GM23338 (cell line): ENCODE results near the gene NRIP1. TPM values are rescaled to one million over a fixed set of nuclear protein-coding genes. Genes with fewer than 3 reads are reported as not detected.

Experiments
- ATAC-seq: fragments of 200-7000 bp; cut with Tn5 transposase; 3 replicates; pipeline ENCODE4 v1.9.1; 2020
- DNase-seq: peaks from one replicate; pipeline ENCODE4 v3.0.0-alpha.2; 2015; ENCODE audit warnings: low spot score
- H2AFZ ChIP-seq: fragments of 200-600 bp; sonication (generic); 2 replicates; pipeline ENCODE4 v1.8.0; 2016; ENCODE audit warnings: antibody characterized with exemption, mild to moderate bottlenecking, moderate library complexity
- H3F3A ChIP-seq: fragments of 200-600 bp; sonication (generic); replicated peaks from 2 replicates; pipeline ENCODE4 v1.8.0; 2017; ENCODE audit warnings: antibody characterized with exemption, mixed run types, low read depth
- H3K27ac ChIP-seq: fragments of 200-600 bp; sonication (generic); 2 replicates; pipeline ENCODE4 v1.6.1; 2016; ENCODE audit warnings: low read depth
- H3K27me3 ChIP-seq: fragments of 200-600 bp; sonication (generic); 2 replicates; pipeline ENCODE4 v1.8.0; 2016; ENCODE audit warnings: mild to moderate bottlenecking, mixed run types, moderate library complexity; ENCODE audit not compliant: insufficient read depth
- H3K36me3 ChIP-seq: fragments of 200-600 bp; sonication (generic); 2 replicates; pipeline ENCODE4 v1.8.0; 2016; ENCODE audit warnings: mild to moderate bottlenecking; ENCODE audit not compliant: insufficient read depth
- H3K4me1 ChIP-seq: fragments of 200-600 bp; sonication (generic); 2 replicates; pipeline ENCODE4 v1.8.0; 2016; ENCODE audit warnings: mild to moderate bottlenecking, moderate library complexity; ENCODE audit not compliant: insufficient read depth
- H3K4me2 ChIP-seq: fragments of 200-600 bp; sonication (generic); 2 replicates; pipeline ENCODE4 v1.7.1; 2017; ENCODE audit warnings: mixed run types
- H3K4me3 ChIP-seq: fragments of 200-600 bp; sonication (generic); 2 replicates; pipeline ENCODE4 v1.6.1; 2016; ENCODE audit warnings: mixed run types
- H3K79me2 ChIP-seq: fragments of 200-600 bp; sonication (generic); replicated peaks from 2 replicates; pipeline ENCODE4 v1.8.0; 2017; ENCODE audit warnings: mild to moderate bottlenecking; ENCODE audit not compliant: insufficient read depth
- H3K9me2 ChIP-seq: fragments of 200-600 bp; sonication (generic); 2 replicates; pipeline ENCODE4 v1.8.0; 2017; ENCODE audit not compliant: insufficient read depth
- H4K20me1 ChIP-seq: fragments of 200-600 bp; sonication (generic); replicated peaks from 2 replicates; pipeline ENCODE4 v1.8.0; 2017; ENCODE audit warnings: mild to moderate bottlenecking; ENCODE audit not compliant: insufficient read depth
- H3K27ac Mint-ChIP-seq: 2 replicates; pipeline ENCODE4 v1.8.0; 2020; ENCODE audit warnings: inconsistent platforms, mild to moderate bottlenecking, moderate library complexity, mixed read lengths
- H3K27me3 Mint-ChIP-seq: 3 replicates; pipeline ENCODE4 v1.8.0; 2022; ENCODE audit warnings: low read depth, mild to moderate bottlenecking, moderate library complexity, mixed read lengths, inconsistent platforms; ENCODE audit not compliant: insufficient read depth, poor library complexity
- H3K36me3 Mint-ChIP-seq: 3 replicates; pipeline ENCODE4 v1.8.0; 2021; ENCODE audit warnings: low read depth, mild to moderate bottlenecking, inconsistent platforms, moderate library complexity, mixed read lengths
- H3K4me1 Mint-ChIP-seq: 3 replicates; pipeline ENCODE4 v1.8.0; 2020; ENCODE audit warnings: mild to moderate bottlenecking, inconsistent platforms, mixed read lengths
- H3K4me3 Mint-ChIP-seq: 3 replicates; pipeline ENCODE4 v1.8.0; 2021; ENCODE audit warnings: moderate library complexity, mild to moderate bottlenecking, inconsistent platforms, mixed read lengths
- H3K9me3 Mint-ChIP-seq: 3 replicates; pipeline ENCODE4 v1.8.0; 2020; ENCODE audit warnings: moderate library complexity, mild to moderate bottlenecking, inconsistent platforms, mixed read lengths
- CREB1 ChIP-seq: fragments of 250-450 bp; sonication (Bioruptor Pico); IDR thresholded peaks from 2 replicates; pipeline ENCODE4 v1.5.0; 2020; ENCODE audit warnings: low read depth, mild to moderate bottlenecking, moderate library complexity
- EZH2 ChIP-seq: fragments of 200-600 bp; sonication (generic); IDR thresholded peaks from one replicate; pipeline ENCODE4 v1.8.0; 2017; ENCODE audit warnings: antibody characterized with exemption, mild to moderate bottlenecking, low read depth; ENCODE audit not compliant: unreplicated experiment
- EZH2phosphoT487 ChIP-seq: fragments of 200-600 bp; sonication (generic); IDR thresholded peaks from one replicate; pipeline ENCODE4 v1.8.1; 2018; ENCODE audit warnings: antibody characterized with exemption; ENCODE audit not compliant: unreplicated experiment
- JUNB ChIP-seq: IDR thresholded peaks from one replicate; pipeline ENCODE4 v1.6.1; 2016; ENCODE audit warnings: antibody characterized with exemption; ENCODE audit not compliant: unreplicated experiment
- NANOG ChIP-seq: IDR thresholded peaks from 2 replicates; pipeline ENCODE4 v1.6.1; 2016; ENCODE audit warnings: antibody characterized with exemption, borderline replicate concordance
- POLR2AphosphoS5 ChIP-seq: IDR thresholded peaks from 2 replicates; pipeline ENCODE4 v1.6.1; 2016; ENCODE audit warnings: antibody characterized with exemption, low read depth
- STAT1 ChIP-seq: IDR thresholded peaks from one replicate; pipeline ENCODE4 v1.6.1; 2016; ENCODE audit warnings: antibody characterized with exemption; ENCODE audit not compliant: unreplicated experiment
- ZNF114 ChIP-seq: fragments of 250-450 bp; sonication (Bioruptor Pico); IDR thresholded peaks from 2 replicates; pipeline ENCODE4 v1.5.0; 2020; ENCODE audit warnings: mild to moderate bottlenecking, moderate library complexity
- ZNF331 ChIP-seq: fragments of 250-450 bp; sonication (Bioruptor Pico); IDR thresholded peaks from 2 replicates; pipeline ENCODE4 v1.5.0; 2020; ENCODE audit warnings: low read depth, mild to moderate bottlenecking, moderate library complexity
- polyA plus RNA-seq: library from polyadenylated mRNA; unstranded; fragments of >200 nt; fragmentation: Nextera tagmentation; extraction: Ambion mirVana; gene quantifications from 2 replicates; pipeline ENCODE4 v1.2.1, GENCODE V29; 2016
- total RNA-seq: library from RNA; depleted of rRNA; stranded (reverse); fragments of >200 nt; shearing (Covaris generic); gene quantifications from 2 replicates; pipeline ENCODE4 v1.2.3, GENCODE V29; 2014
- TF ChIP-seq, protein P1 (sequence below): IDR thresholded peaks from 2 replicates; pipeline ENCODE4 v1.6.1; 2016; ENCODE audit warnings: antibody characterized with exemption
- TF ChIP-seq, protein P2 (sequence below): fragments of 250-450 bp; sonication (Bioruptor Pico); IDR thresholded peaks from 2 replicates; pipeline ENCODE4 v1.5.0; 2020; ENCODE audit warnings: mild to moderate bottlenecking, moderate library complexity
- TF ChIP-seq, protein P3 (sequence below): IDR thresholded peaks from one replicate; pipeline ENCODE4 v1.6.1; 2018; ENCODE audit warnings: antibody characterized with exemption; ENCODE audit not compliant: unreplicated experiment
- TF ChIP-seq, protein P4 (sequence below), 2 experiments: fragments of 200-600 bp in 1 of 2; sonication (generic) in 1 of 2; conservative IDR thresholded peaks; 2 replicates each; pipeline versions ENCODE4 v1.5.1 to v1.6.1; 2016 to 2017; ENCODE audit warnings: antibody characterized with exemption in 2 of 2, low read depth in 2 of 2, mild to moderate bottlenecking in 2 of 2, moderate library complexity in 1 of 2

NRIP1 gene
- total and polyA plus RNA-seq, 2 experiments from 2014 or later: 3.0 to 9.0 TPM

DNA sequence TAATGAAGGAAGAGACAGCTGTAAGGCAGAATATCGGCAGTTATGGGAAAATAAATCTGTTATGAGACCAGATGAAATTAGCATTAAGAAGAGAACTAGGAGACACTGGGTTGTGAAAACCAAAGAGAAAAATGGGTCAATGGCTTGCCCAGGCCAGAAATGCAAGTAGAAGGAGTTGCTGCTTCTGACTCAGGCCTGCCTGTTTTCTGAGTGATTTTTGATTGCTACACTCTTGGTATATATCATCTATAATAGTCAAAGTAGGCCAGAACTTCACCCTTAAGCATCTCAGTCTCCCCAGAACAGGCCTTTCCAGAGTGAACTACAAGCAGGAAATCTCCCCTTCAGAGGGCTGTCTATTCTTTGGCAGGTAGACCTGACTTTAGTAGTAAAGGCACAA is 107.0 kb downstream of the NRIP1 start:
- Histone ChIP-seq H3K4me2 (no peak overlapping the region), H3K4me3 (no peak overlapping the region), H2AFZ (no peak overlapping the region), H3K79me2 (no peaks in the 10 kb centered on the region), H3K4me1 (no peaks in the 10 kb centered on the region), H3K27me3 (no peaks in the 10 kb centered on the region), H3K36me3 (no peaks in the 10 kb centered on the region), H4K20me1 (no peaks in the 10 kb centered on the region), H3F3A (no peaks in the 10 kb centered on the region), H3K9me2 (0 out of 2 replicates have a peak, but pooled peaks cover 11% of the 10 kb centered on the region), H3K27ac (no peak overlapping the region)
- H3K4me1 Mint-ChIP-seq: peaks cover 7% of the 10 kb centered on the region; the same call in 1 of the 3 replicates
- H3K27me3 Mint-ChIP-seq: no peaks in the 10 kb centered on the region
- no peak for ATAC-seq
- H3K36me3 Mint-ChIP-seq: no peaks in the 10 kb centered on the region
- TF ChIP-seq JUNB (no peak), NANOG (no peak), STAT1 (no peak), ZNF114 (CRISPR knock-in tag) (no peak), CREB1 (CRISPR knock-in tag) (no peak), EZH2 (no peak), POLR2AphosphoS5 (no peak), ZNF331 (CRISPR knock-in tag) (no peak), EZH2phosphoT487 (no peak)
- TF ChIP-seq, protein P1, sequence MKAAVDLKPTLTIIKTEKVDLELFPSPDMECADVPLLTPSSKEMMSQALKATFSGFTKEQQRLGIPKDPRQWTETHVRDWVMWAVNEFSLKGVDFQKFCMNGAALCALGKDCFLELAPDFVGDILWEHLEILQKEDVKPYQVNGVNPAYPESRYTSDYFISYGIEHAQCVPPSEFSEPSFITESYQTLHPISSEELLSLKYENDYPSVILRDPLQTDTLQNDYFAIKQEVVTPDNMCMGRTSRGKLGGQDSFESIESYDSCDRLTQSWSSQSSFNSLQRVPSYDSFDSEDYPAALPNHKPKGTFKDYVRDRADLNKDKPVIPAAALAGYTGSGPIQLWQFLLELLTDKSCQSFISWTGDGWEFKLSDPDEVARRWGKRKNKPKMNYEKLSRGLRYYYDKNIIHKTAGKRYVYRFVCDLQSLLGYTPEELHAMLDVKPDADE: no peak
- TF ChIP-seq, protein P2, sequence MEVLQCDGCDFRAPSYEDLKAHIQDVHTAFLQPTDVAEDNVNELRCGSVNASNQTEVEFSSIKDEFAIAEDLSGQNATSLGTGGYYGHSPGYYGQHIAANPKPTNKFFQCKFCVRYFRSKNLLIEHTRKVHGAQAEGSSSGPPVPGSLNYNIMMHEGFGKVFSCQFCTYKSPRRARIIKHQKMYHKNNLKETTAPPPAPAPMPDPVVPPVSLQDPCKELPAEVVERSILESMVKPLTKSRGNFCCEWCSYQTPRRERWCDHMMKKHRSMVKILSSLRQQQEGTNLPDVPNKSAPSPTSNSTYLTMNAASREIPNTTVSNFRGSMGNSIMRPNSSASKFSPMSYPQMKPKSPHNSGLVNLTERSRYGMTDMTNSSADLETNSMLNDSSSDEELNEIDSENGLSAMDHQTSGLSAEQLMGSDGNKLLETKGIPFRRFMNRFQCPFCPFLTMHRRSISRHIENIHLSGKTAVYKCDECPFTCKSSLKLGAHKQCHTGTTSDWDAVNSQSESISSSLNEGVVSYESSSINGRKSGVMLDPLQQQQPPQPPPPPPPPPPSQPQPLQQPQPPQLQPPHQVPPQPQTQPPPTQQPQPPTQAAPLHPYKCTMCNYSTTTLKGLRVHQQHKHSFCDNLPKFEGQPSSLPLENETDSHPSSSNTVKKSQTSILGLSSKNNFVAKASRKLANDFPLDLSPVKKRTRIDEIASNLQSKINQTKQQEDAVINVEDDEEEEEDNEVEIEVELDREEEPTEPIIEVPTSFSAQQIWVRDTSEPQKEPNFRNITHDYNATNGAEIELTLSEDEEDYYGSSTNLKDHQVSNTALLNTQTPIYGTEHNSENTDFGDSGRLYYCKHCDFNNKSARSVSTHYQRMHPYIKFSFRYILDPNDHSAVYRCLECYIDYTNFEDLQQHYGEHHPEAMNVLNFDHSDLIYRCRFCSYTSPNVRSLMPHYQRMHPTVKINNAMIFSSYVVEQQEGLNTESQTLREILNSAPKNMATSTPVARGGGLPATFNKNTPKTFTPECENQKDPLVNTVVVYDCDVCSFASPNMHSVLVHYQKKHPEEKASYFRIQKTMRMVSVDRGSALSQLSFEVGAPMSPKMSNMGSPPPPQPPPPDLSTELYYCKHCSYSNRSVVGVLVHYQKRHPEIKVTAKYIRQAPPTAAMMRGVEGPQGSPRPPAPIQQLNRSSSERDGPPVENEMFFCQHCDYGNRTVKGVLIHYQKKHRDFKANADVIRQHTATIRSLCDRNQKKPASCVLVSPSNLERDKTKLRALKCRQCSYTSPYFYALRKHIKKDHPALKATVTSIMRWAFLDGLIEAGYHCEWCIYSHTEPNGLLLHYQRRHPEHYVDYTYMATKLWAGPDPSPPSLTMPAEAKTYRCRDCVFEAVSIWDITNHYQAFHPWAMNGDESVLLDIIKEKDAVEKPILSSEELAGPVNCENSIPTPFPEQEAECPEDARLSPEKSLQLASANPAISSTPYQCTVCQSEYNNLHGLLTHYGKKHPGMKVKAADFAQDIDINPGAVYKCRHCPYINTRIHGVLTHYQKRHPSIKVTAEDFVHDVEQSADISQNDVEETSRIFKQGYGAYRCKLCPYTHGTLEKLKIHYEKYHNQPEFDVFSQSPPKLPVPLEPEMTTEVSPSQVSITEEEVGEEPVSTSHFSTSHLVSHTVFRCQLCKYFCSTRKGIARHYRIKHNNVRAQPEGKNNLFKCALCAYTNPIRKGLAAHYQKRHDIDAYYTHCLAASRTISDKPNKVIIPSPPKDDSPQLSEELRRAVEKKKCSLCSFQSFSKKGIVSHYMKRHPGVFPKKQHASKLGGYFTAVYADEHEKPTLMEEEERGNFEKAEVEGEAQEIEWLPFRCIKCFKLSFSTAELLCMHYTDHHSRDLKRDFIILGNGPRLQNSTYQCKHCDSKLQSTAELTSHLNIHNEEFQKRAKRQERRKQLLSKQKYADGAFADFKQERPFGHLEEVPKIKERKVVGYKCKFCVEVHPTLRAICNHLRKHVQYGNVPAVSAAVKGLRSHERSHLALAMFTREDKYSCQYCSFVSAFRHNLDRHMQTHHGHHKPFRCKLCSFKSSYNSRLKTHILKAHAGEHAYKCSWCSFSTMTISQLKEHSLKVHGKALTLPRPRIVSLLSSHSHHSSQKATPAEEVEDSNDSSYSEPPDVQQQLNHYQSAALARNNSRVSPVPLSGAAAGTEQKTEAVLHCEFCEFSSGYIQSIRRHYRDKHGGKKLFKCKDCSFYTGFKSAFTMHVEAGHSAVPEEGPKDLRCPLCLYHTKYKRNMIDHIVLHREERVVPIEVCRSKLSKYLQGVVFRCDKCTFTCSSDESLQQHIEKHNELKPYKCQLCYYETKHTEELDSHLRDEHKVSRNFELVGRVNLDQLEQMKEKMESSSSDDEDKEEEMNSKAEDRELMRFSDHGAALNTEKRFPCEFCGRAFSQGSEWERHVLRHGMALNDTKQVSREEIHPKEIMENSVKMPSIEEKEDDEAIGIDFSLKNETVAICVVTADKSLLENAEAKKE (CRISPR knock-in tag): no peak
- TF ChIP-seq, protein P3, sequence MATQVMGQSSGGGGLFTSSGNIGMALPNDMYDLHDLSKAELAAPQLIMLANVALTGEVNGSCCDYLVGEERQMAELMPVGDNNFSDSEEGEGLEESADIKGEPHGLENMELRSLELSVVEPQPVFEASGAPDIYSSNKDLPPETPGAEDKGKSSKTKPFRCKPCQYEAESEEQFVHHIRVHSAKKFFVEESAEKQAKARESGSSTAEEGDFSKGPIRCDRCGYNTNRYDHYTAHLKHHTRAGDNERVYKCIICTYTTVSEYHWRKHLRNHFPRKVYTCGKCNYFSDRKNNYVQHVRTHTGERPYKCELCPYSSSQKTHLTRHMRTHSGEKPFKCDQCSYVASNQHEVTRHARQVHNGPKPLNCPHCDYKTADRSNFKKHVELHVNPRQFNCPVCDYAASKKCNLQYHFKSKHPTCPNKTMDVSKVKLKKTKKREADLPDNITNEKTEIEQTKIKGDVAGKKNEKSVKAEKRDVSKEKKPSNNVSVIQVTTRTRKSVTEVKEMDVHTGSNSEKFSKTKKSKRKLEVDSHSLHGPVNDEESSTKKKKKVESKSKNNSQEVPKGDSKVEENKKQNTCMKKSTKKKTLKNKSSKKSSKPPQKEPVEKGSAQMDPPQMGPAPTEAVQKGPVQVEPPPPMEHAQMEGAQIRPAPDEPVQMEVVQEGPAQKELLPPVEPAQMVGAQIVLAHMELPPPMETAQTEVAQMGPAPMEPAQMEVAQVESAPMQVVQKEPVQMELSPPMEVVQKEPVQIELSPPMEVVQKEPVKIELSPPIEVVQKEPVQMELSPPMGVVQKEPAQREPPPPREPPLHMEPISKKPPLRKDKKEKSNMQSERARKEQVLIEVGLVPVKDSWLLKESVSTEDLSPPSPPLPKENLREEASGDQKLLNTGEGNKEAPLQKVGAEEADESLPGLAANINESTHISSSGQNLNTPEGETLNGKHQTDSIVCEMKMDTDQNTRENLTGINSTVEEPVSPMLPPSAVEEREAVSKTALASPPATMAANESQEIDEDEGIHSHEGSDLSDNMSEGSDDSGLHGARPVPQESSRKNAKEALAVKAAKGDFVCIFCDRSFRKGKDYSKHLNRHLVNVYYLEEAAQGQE: no peak
- TF ChIP-seq, protein P4, sequence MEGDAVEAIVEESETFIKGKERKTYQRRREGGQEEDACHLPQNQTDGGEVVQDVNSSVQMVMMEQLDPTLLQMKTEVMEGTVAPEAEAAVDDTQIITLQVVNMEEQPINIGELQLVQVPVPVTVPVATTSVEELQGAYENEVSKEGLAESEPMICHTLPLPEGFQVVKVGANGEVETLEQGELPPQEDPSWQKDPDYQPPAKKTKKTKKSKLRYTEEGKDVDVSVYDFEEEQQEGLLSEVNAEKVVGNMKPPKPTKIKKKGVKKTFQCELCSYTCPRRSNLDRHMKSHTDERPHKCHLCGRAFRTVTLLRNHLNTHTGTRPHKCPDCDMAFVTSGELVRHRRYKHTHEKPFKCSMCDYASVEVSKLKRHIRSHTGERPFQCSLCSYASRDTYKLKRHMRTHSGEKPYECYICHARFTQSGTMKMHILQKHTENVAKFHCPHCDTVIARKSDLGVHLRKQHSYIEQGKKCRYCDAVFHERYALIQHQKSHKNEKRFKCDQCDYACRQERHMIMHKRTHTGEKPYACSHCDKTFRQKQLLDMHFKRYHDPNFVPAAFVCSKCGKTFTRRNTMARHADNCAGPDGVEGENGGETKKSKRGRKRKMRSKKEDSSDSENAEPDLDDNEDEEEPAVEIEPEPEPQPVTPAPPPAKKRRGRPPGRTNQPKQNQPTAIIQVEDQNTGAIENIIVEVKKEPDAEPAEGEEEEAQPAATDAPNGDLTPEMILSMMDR (conservative IDR thresholded peaks at IDR 0.05; ENCODE audit: low read depth in 2 of 2): no peak
- no peak for DNase-seq
- no peak overlapping the region for H3K4me3 Mint-ChIP-seq
- no peaks in the 10 kb centered on the region for H3K9me3 Mint-ChIP-seq
- no peak overlapping the region for H3K27ac Mint-ChIP-seq
